K562 (cell line): ENCODE results near the gene STMN3. TPM values are rescaled to one million over a fixed set of nuclear protein-coding genes. Genes with fewer than 3 reads are reported as not detected.

Experiments
- ATAC-seq: fragments of 200-7000 bp; cut with Tn5 transposase; 3 replicates; pipeline ENCODE4 v1.9.1; 2020; ENCODE audit warnings: moderate library complexity
- BruUV-seq: library from RNA; stranded (reverse); fragments of 400-500 nt; replicated peaks from 2 replicates; lab custom pipeline; 2021; lab: Mats Ljungman, UMichigan
- CTCF ChIA-PET: fragments of 300-600 bp; formaldehyde crosslinking; extraction: SDS; loops from one replicate; lab custom pipeline; 2021; ENCODE audit warnings: low intra/inter-chr PET ratio; lab: Yijun Ruan, JAX
- POLR2A ChIA-PET: fragments of 300-600, 350-650 bp; sonication (Branson Sonifier 250); formaldehyde crosslinking; extraction: SDS; loops from one replicate; lab custom pipeline; 2021; ENCODE audit warnings: antibody characterized with exemption, inconsistent platforms; lab: Yijun Ruan, JAX
- DNase-seq, 4 experiments: peaks; one replicate each; pipeline versions ENCODE4 v3.0.0 to v3.0.0-alpha.2; 2011 to 2018; ENCODE audit warnings: low spot score in 3 of 4, mixed read lengths in 3 of 4; ENCODE audit errors: extremely low read depth in 1 of 4
- FAIRE-seq: peaks from 2 replicates; lab custom pipeline; 2011; peaks lifted over from hg19 to GRCh38; lab: Jason Lieb, UNC
- H2AFZ ChIP-seq: 2 replicates; pipeline ENCODE4 v1.6.0; 2011; ENCODE audit warnings: low read depth, low read length, control low read depth, inconsistent platforms
- H3K27ac ChIP-seq: fragments of 200-600 bp; 3 replicates; pipeline ENCODE4 v1.8.0; 2011; ENCODE audit warnings: low read depth, mild to moderate bottlenecking, control low read depth, inconsistent platforms, low read length, moderate library complexity, mixed read lengths; ENCODE audit errors: extremely low read depth
- H3K27me3 ChIP-seq, 2 experiments: fragments of 300-600 bp in 1 of 2; 2 replicates in 1 of 2; 3 replicates in 1 of 2; pipeline versions ENCODE4 v1.6.0 to v1.8.0; 2011; ENCODE audit warnings: inconsistent platforms in 2 of 2, low read length in 2 of 2, mild to moderate bottlenecking in 1 of 2, mixed read lengths in 1 of 2, moderate library complexity in 1 of 2; ENCODE audit not compliant: control insufficient read depth in 2 of 2, insufficient read depth in 2 of 2
- H3K36me3 ChIP-seq: fragments of 300-600 bp; 3 replicates; pipeline ENCODE4 v1.8.0; 2011; ENCODE audit warnings: mild to moderate bottlenecking, low read length, inconsistent platforms; ENCODE audit not compliant: control insufficient read depth, insufficient read depth
- H3K4me1 ChIP-seq, 2 experiments: fragments of 200-600 bp in 1 of 2; replicated peaks in 1 of 2; 2 replicates in 1 of 2; 3 replicates in 1 of 2; pipeline versions ENCODE4 v1.5.1 to v1.8.0; 2011; ENCODE audit warnings: inconsistent platforms in 2 of 2, low read length in 2 of 2, mild to moderate bottlenecking in 1 of 2, mixed read lengths in 1 of 2, moderate library complexity in 1 of 2; ENCODE audit not compliant: control insufficient read depth in 2 of 2, insufficient read depth in 2 of 2
- H3K4me2 ChIP-seq: 2 replicates; pipeline ENCODE4 v1.6.1; 2011; ENCODE audit warnings: low read length, control low read depth, inconsistent platforms, mixed read lengths; ENCODE audit not compliant: insufficient read depth
- H3K4me3 ChIP-seq: fragments of 200-600 bp; sonication (generic), shearing (Covaris generic); 2 replicates; pipeline ENCODE4 v1.5.1; 2016; ENCODE audit warnings: control low read depth, inconsistent platforms
- H3K79me2 ChIP-seq: fragments of 200-600 bp; 3 replicates; pipeline ENCODE4 v1.8.0; 2011; ENCODE audit warnings: low read length, inconsistent platforms; ENCODE audit not compliant: control insufficient read depth, insufficient read depth
- H3K9ac ChIP-seq, 2 experiments: 2 replicates each; pipeline versions ENCODE4 v1.6.0 to v1.6.1; 2011; ENCODE audit warnings: low read depth in 2 of 2, low read length in 2 of 2, control low read depth in 1 of 2, inconsistent platforms in 1 of 2, mild to moderate bottlenecking in 1 of 2, mixed read lengths in 1 of 2; ENCODE audit not compliant: insufficient read depth in 1 of 2
- H3K9me1 ChIP-seq: one replicate; pipeline ENCODE4 v1.6.0; 2011; ENCODE audit warnings: inconsistent platforms, mild to moderate bottlenecking, low read length, moderate library complexity; ENCODE audit not compliant: control insufficient read depth, insufficient read depth
- H3K9me3 ChIP-seq: replicated peaks from 2 replicates; pipeline ENCODE4 v1.5.1; 2011; ENCODE audit warnings: low read depth, low read length, inconsistent platforms; ENCODE audit not compliant: control insufficient read depth, insufficient read depth
- H4K20me1 ChIP-seq: replicated peaks from 2 replicates; pipeline ENCODE4 v1.6.1; 2011; ENCODE audit warnings: low read length, inconsistent platforms, mixed read lengths; ENCODE audit not compliant: control insufficient read depth, insufficient read depth
- BRF1 ChIP-seq: IDR thresholded peaks from 3 replicates; pipeline ENCODE4 v1.6.1; 2011; ENCODE audit warnings: borderline replicate concordance, mild to moderate bottlenecking; ENCODE audit not compliant: insufficient read length; ENCODE audit errors: extremely low read depth
- CBX5 ChIP-seq: IDR thresholded peaks from 2 replicates; pipeline ENCODE4 v1.6.1; 2014; ENCODE audit warnings: low read depth, borderline replicate concordance
- ERF ChIP-seq: fragments of 450-650 bp; formaldehyde crosslinking; IDR thresholded peaks from 2 replicates; pipeline ENCODE4 v1.4.0; 2020; ENCODE audit warnings: mild to moderate bottlenecking, mixed read lengths
- FOXM1 ChIP-seq, 2 experiments: fragments of 450-650 bp in 1 of 2; sonication (generic) in 1 of 2; formaldehyde crosslinking in 1 of 2; IDR thresholded peaks; 2 replicates each; pipeline versions ENCODE4 v1.6.1 to v1.9.0; 2017 to 2022; ENCODE audit warnings: low read depth in 2 of 2, mild to moderate bottlenecking in 2 of 2, missing genetic modification reagents in 1 of 2, moderate library complexity in 1 of 2
- FOXP1 ChIP-seq: sonication (generic); formaldehyde crosslinking; IDR thresholded peaks from 2 replicates; pipeline ENCODE4 v1.8.0; 2022; ENCODE audit warnings: mild to moderate bottlenecking, missing genetic modification reagents
- HMG20A ChIP-seq: fragments of 450-650 bp; formaldehyde crosslinking; conservative IDR thresholded peaks from 2 replicates; pipeline ENCODE4 v1.4.0; 2020; ENCODE audit warnings: mild to moderate bottlenecking, mixed read lengths
- POLR2AphosphoS2 ChIP-seq: IDR thresholded peaks from 2 replicates; pipeline ENCODE4 v1.6.1; 2012; ENCODE audit warnings: low read length, improper control_type of control experiment
- ZKSCAN8 ChIP-seq: fragments of 200-800 bp; sonication (Bioruptor generic); IDR thresholded peaks from 2 replicates; pipeline ENCODE4 v1.6.1; 2016; ENCODE audit warnings: missing genetic modification characterization, missing compliant biosample characterization
- ZNF174 ChIP-seq: fragments of 250-450 bp; sonication (Bioruptor Pico); IDR thresholded peaks from 2 replicates; pipeline ENCODE4 v1.4.0; 2020; ENCODE audit warnings: mild to moderate bottlenecking
- WGBS: fragments of 100-300 bp; shearing (Covaris generic); methylation state at CpG from one replicate; pipeline ENCODE4 v1.1.6; 2016; ENCODE audit warnings: low coverage, mixed read lengths; ENCODE audit not compliant: insufficient coverage; ENCODE audit errors: missing lambda C conversion rate; 5-methylcytosine and 5-hydroxymethylcytosine counted together
- in situ Hi-C: fragments of 300-500 bp; cut with MboI; formaldehyde crosslinking; loops from 4 replicates; pipeline ENCODE4 v1.15.0; 2018; ENCODE audit warnings: inconsistent platforms, mixed read lengths
- intact Hi-C: fragments of 100-400 bp; cut with micrococcal nuclease; formaldehyde crosslinking; loops from 2 replicates; pipeline ENCODE4 v1.14.2; 2022
- polyA plus RNA-seq, 8 experiments: library from polyadenylated mRNA; depleted of rRNA in 4 of 8; stranded (reverse) in 5 of 8; unstranded in 3 of 8; fragments of >200 nt; fragmentation: Nextera tagmentation in 2 of 8; fragmentation: Illumina TruSeq in 1 of 8; extraction: Ambion mirVana in 2 of 8; extraction: Trizol in 1 of 8; gene quantifications; 2 replicates each; pipeline versions ENCODE4 v1.2.1 to v1.2.3, GENCODE V29; 2011 to 2014; ENCODE audit warnings: inconsistent platforms in 1 of 8, missing spikeins in 1 of 8
- total RNA-seq, 7 experiments: library from RNA; depleted of rRNA in 6 of 7; stranded (reverse); fragments of >200 nt in 6 of 7; fragmentation: Illumina TruSeq in 2 of 7; extraction: Trizol in 2 of 7; gene quantifications; 2 replicates each; pipeline versions ENCODE4 v1.2.1 to v1.2.3, GENCODE V29; 2011 to 2021; ENCODE audit warnings: low replicate concordance in 1 of 7
- TF ChIP-seq, protein P1 (sequence below): fragments of 450-650 bp; formaldehyde crosslinking; conservative IDR thresholded peaks from 2 replicates; pipeline ENCODE4 v1.4.0; 2022; ENCODE audit warnings: mild to moderate bottlenecking, missing genetic modification characterization

The STMN3 gene
- total and polyA plus RNA-seq, 9 of the 15 experiments (the other 6 are each of a cell fraction or from before 2014, with no cell fraction given) = 0.70 to 65.6 (median 29.4) TPM

DNA sequence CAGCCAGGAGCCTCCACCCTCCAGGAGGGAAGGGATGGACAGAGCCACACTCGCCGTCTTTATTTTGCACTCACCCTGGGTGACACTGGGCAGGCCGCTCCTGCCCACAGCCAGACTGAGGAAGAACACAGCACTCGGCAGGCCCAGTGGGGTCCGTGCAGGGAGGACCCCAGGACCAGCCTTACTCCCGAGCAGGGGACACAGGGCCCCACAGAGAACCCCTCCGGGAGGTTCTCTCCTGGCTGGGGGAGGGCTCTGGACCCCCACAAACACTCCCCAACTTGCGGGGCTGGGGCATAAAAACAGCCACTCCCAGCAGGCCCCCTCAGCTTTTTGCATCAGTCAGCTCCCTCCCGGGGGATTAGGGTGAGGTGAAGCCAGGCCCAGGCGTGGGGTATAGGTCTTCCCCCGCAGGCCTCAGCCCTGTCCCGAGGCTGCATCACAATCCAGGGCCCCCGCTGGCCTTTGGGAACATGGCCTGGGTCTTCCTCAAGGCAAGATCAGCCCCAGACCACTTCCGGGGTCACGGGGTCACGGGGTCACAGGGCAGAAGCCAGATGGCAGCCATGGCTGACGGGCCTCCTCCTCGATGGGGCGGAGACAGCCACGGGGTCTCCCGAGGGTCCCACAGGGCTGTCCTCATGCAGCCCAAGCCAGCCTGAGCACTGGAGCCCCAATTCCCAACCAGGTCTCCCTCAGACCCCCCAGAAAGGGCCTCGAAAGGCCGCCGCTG, 46.4 kb upstream of the STMN3 start:
- CTCF ChIA-PET = no interaction called here
- POLR2A ChIA-PET = interaction anchor here (3.1 kb wide), 1 partner anchor 8 kb away, joined by 27 read pairs; the partner anchor contains the start of genes ARFRP1 and ZGPAT
- TSS peak; percentile 29 for BruUV-seq
- no peaks in the 10 kb centered on the region for H3K9me3 ChIP-seq
- ATAC-seq (peak; percentile 1), DNase-seq (peak in 3 of 4 experiments; percentile 38 to 58 (median 50)), FAIRE-seq (no peak)
- H3K27me3 ChIP-seq = no peaks in the 10 kb centered on the region
- H3K9ac ChIP-seq = peak overlapping the region; percentile 15 to 84; a peak in 3 of 4 replicates
- intact Hi-C loops (loop anchor here (10.0 kb wide), 2 partner anchors 85 to 165 kb away; partner anchors contain the start of gene PTK6), in situ Hi-C loops (no loop called here)
- H3K36me3 ChIP-seq = peaks cover 28% of the 10 kb centered on the region; the same call in 2 of the 3 replicates
- no peak overlapping the region for H3K4me3 ChIP-seq
- WGBS = 69% methylated on average over 19 of the region's 24 CpGs
- H3K79me2 ChIP-seq = no peaks in the 10 kb centered on the region
- peaks cover 9 to 90% of the 10 kb centered on the region in 2 experiments for H3K4me1 ChIP-seq
- no peak overlapping the region for H2AFZ ChIP-seq
- H4K20me1 ChIP-seq = no peaks in the 10 kb centered on the region; the same call in 1 of the 2 replicates
- no peaks in the 10 kb centered on the region for H3K9me1 ChIP-seq
- H3K4me2 ChIP-seq = no peak overlapping the region
- peak overlapping the region; percentile 61 for H3K27ac ChIP-seq
- no peak for TF ChIP-seq CBX5
- TF ChIP-seq HMG20A (CRISPR knock-in tag) = no peak
- no peak for TF ChIP-seq FOXM1 (IDR thresholded peaks at IDR 0.05; ENCODE audit: low read depth)
- TF ChIP-seq FOXM1 (CRISPR knock-in tag; IDR thresholded peaks at IDR 0.05; ENCODE audit: low read depth) = no peak
- TF ChIP-seq ZKSCAN8 (CRISPR knock-in tag) = no peak
- no peak for TF ChIP-seq FOXP1 (CRISPR knock-in tag)
- TF ChIP-seq, protein P1, sequence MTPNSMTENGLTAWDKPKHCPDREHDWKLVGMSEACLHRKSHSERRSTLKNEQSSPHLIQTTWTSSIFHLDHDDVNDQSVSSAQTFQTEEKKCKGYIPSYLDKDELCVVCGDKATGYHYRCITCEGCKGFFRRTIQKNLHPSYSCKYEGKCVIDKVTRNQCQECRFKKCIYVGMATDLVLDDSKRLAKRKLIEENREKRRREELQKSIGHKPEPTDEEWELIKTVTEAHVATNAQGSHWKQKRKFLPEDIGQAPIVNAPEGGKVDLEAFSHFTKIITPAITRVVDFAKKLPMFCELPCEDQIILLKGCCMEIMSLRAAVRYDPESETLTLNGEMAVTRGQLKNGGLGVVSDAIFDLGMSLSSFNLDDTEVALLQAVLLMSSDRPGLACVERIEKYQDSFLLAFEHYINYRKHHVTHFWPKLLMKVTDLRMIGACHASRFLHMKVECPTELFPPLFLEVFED (CRISPR knock-in tag) = 0 out of 2 replicates have a peak, but pooled peaks have one; percentile 16
- no peak for TF ChIP-seq BRF1
- TF ChIP-seq POLR2AphosphoS2 = peak; percentile 54; the same call in 1 of the 2 replicates
- TF ChIP-seq ZNF174 (CRISPR knock-in tag) = no peak
- no peak for TF ChIP-seq ERF
